A549 (cell line): Measurements from ENCODE around the gene ZNF483. TPM values are rescaled to one million over a fixed set of nuclear protein-coding genes. Genes with fewer than 3 reads are reported as not detected.

ENCODE experiments used
- ATAC-seq, 2 experiments: fragments of 200-7000 bp in 1 of 2; fragments of >200 bp in 1 of 2; cut with Nextera tagmentation in 1 of 2; cut with Tn5 transposase in 1 of 2; 3 replicates each; pipeline versions ENCODE4 v1.8.0 to v1.9.1; 2018 to 2020; ENCODE audit warnings: mild to moderate bottlenecking in 1 of 2, moderate library complexity in 1 of 2
- CTCF ChIA-PET: fragments of 300-600 bp; sonication (Branson Sonifier 250); formaldehyde crosslinking; extraction: SDS; loops from one replicate; lab custom pipeline; 2021; ENCODE audit warnings: antibody characterized with exemption, inconsistent platforms; lab: Yijun Ruan, JAX
- POLR2A ChIA-PET: fragments of 350-600 bp; formaldehyde crosslinking; extraction: SDS; loops from one replicate; lab custom pipeline; 2021; ENCODE audit warnings: antibody characterized with exemption, inconsistent platforms; lab: Yijun Ruan, JAX
- DNase-seq, 2 experiments: peaks; one replicate each; pipeline versions ENCODE4 v3.0.0 to v3.0.0-alpha.2; 2011 to 2016; ENCODE audit warnings: low read depth in 1 of 2, low spot score in 1 of 2
- FAIRE-seq: peaks from 2 replicates; lab custom pipeline; 2011; peaks lifted over from hg19 to GRCh38; lab: Jason Lieb, UNC
- H3K27ac ChIP-seq, 2 experiments: fragments of >200 bp; sonication (Bioruptor Twin); formaldehyde crosslinking; 3 replicates each; pipeline ENCODE4 v1.5.1; 2016 to 2017
- H3K4me1 ChIP-seq: fragments of >200 bp; sonication (Bioruptor Twin); formaldehyde crosslinking; 3 replicates; pipeline ENCODE4 v1.6.1; 2016
- H3K4me2 ChIP-seq: fragments of >200 bp; sonication (Bioruptor Twin); formaldehyde crosslinking; 3 replicates; pipeline ENCODE4 v1.6.1; 2016
- H3K4me3 ChIP-seq: fragments of >200 bp; sonication (Bioruptor Twin); formaldehyde crosslinking; 3 replicates; pipeline ENCODE4 v1.5.1; 2016
- H3K9me3 ChIP-seq: fragments of >200 bp; sonication (Bioruptor Twin); formaldehyde crosslinking; 3 replicates; pipeline ENCODE4 v1.6.1; 2016
- CEBPB ChIP-seq, 2 experiments: fragments of >200 bp in 1 of 2; sonication (Bioruptor Twin) in 1 of 2; formaldehyde crosslinking in 1 of 2; IDR thresholded peaks; 2 replicates each; pipeline ENCODE4 v1.6.1; 2012 to 2016
- CHD4 ChIP-seq: fragments of 200-600 bp; sonication (generic); IDR thresholded peaks from 2 replicates; pipeline ENCODE4 v1.6.1; 2016; ENCODE audit warnings: antibody characterized with exemption, mild to moderate bottlenecking, borderline replicate concordance
- EHMT2 ChIP-seq: fragments of 200-600 bp; sonication (generic); IDR thresholded peaks from 2 replicates; pipeline ENCODE4 v1.6.1; 2016; ENCODE audit warnings: antibody characterized with exemption, low read depth, mild to moderate bottlenecking, moderate library complexity
- HOXB5 ChIP-seq: fragments of 250-450 bp; sonication (Bioruptor Pico); IDR thresholded peaks from 2 replicates; pipeline ENCODE4 v1.5.0; 2020; ENCODE audit warnings: mild to moderate bottlenecking, moderate library complexity
- JUNB ChIP-seq: fragments of >200 bp; sonication (Bioruptor Twin); formaldehyde crosslinking; IDR thresholded peaks from 2 replicates; pipeline ENCODE4 v1.6.1; 2016
- MAFK ChIP-seq: fragments of 450-650 bp; IDR thresholded peaks from 2 replicates; pipeline ENCODE4 v1.6.1; 2014; ENCODE audit not compliant: partially characterized antibody
- MAZ ChIP-seq: fragments of 150-350 bp; IDR thresholded peaks from 2 replicates; pipeline ENCODE4 v1.6.1; 2014; ENCODE audit warnings: antibody characterized with exemption, low read depth, low read length, borderline replicate concordance
- NFE2L2 ChIP-seq: fragments of 150-350 bp; conservative IDR thresholded peaks from 2 replicates; pipeline ENCODE4 v1.6.1; 2014; ENCODE audit warnings: low read length
- PHF8 ChIP-seq: fragments of 200-600 bp; sonication (generic); IDR thresholded peaks from 2 replicates; pipeline ENCODE4 v1.6.1; 2016; ENCODE audit warnings: low read depth, mild to moderate bottlenecking, antibody characterized with exemption, moderate library complexity, borderline replicate concordance
- POLR2A ChIP-seq: IDR thresholded peaks from 2 replicates; pipeline ENCODE4 v1.6.1; 2012; ENCODE audit warnings: mild to moderate bottlenecking, low read length
- RFX5 ChIP-seq: fragments of 450-650 bp; IDR thresholded peaks from 2 replicates; pipeline ENCODE4 v1.7.1; 2014; ENCODE audit warnings: antibody characterized with exemption, mild to moderate bottlenecking, moderate library complexity
- SMC3 ChIP-seq: fragments of >200 bp; sonication (Bioruptor Twin); formaldehyde crosslinking; IDR thresholded peaks from 3 replicates; pipeline ENCODE4 v1.6.1; 2018; ENCODE audit warnings: inconsistent platforms
- ZFP36 ChIP-seq: fragments of 450-650 bp; IDR thresholded peaks from 2 replicates; pipeline ENCODE4 v1.6.1; 2014; ENCODE audit warnings: borderline replicate concordance; ENCODE audit not compliant: partially characterized antibody
- WGBS: methylation state at CpG from one replicate; pipeline ENCODE4 v1.1.6; 2017; ENCODE audit errors: missing lambda C conversion rate; 5-methylcytosine and 5-hydroxymethylcytosine counted together
- polyA plus RNA-seq, 4 experiments: library from polyadenylated mRNA; depleted of rRNA in 3 of 4; stranded (reverse); fragments of >200 nt; fragmentation: RNase III in 1 of 4; extraction: RNeasy Plus Mini Kit Qiagen cat#74134 plus additional on column Dnase treatment in 1 of 4; gene quantifications; 2 replicates in 3 of 4; 3 replicates in 1 of 4; pipeline ENCODE4 v1.2.3, GENCODE V29; 2011 to 2017
- TF ChIP-seq, protein P1 (sequence below): IDR thresholded peaks from 2 replicates; pipeline ENCODE4 v1.6.1; 2012
- TF ChIP-seq, protein P2 (sequence below): fragments of >200 bp; sonication (Bioruptor Twin); formaldehyde crosslinking; IDR thresholded peaks from 3 replicates; pipeline ENCODE4 v1.5.1; 2016
- TF ChIP-seq, protein P3 (sequence below): IDR thresholded peaks from 2 replicates; pipeline ENCODE4 v1.6.1; 2012
- TF ChIP-seq, protein P4 (sequence below): fragments of 250-450 bp; sonication (Bioruptor Pico); IDR thresholded peaks from 2 replicates; pipeline ENCODE4 v1.5.0; 2020; ENCODE audit warnings: low read depth, mild to moderate bottlenecking, moderate library complexity
- TF ChIP-seq, protein P5 (sequence below): fragments of 200-600 bp; sonication (generic); IDR thresholded peaks from 2 replicates; pipeline ENCODE4 v1.6.1; 2016; ENCODE audit warnings: antibody characterized with exemption, mild to moderate bottlenecking, moderate library complexity

ZNF483 gene
- polyA plus RNA-seq, 2 of the 4 experiments (the other 2 are of a cell fraction) = 1.0 to 2.8 TPM

DNA sequence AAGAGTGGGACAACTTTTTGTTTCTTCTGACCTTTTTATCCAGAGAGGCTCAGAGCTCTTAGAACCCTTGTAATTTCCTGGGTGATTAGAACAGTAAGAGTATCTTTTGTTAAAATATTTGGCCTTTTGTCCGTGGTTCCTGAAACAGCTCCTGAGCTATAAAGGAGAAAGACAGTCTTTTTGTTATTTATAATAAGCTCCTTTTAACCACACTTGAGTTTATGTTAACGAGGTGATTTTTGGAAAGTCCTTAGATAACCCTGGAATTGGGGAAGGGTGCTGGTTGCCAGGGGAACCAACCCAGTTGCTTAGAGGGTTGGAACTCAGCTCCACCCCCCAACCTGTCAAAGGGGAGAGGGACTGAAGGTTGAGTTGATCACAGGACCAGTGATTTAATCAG, 4.8 kb downstream of the ZNF483 start:
- no peak for FAIRE-seq
- no peak overlapping the region for H3K27ac ChIP-seq
- H3K4me1 ChIP-seq = peaks cover 5% of the 10 kb centered on the region; the same call in 2 of the 3 replicates
- no peak overlapping the region for H3K4me2 ChIP-seq
- TF ChIP-seq, protein P1, sequence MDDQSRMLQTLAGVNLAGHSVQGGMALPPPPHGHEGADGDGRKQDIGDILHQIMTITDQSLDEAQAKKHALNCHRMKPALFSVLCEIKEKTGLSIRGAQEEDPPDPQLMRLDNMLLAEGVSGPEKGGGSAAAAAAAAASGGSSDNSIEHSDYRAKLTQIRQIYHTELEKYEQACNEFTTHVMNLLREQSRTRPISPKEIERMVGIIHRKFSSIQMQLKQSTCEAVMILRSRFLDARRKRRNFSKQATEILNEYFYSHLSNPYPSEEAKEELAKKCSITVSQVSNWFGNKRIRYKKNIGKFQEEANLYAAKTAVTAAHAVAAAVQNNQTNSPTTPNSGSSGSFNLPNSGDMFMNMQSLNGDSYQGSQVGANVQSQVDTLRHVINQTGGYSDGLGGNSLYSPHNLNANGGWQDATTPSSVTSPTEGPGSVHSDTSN = no peak
- TF ChIP-seq, all 56 proteins: peak for 0
- Histone ChIP-seq H3K4me3 (no peak overlapping the region), H3K9me3 (peaks cover 23% of the 10 kb centered on the region)
- no peak for DNase-seq
- POLR2A ChIA-PET = no interaction called here
- 76% methylated on average over 2 of the region's 2 CpGs for WGBS
- CTCF ChIA-PET = interaction anchor here (1.0 kb wide), 1 partner anchor 69 kb away, joined by 3 read pairs; no protein-coding TSS in a partner anchor
- ATAC-seq = no peak

DNA sequence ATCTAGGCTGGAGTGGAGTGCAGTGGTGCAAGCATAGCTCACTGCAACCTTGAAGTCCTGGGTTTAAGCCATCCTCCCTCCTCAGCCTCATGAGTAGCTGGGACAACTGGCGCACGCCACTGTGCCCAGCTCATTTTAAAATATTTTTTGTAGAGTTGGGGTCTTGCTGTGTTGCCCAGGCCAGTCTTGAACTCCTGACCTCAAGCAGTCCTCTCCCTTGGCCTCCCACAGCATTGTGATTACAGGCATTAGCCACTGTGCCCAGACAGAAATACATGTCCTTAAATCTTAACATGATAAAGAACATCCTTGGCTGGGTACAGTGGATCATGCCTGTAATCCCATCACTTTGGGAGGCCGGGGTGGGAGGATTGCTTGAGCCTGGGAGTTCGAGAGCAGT, 6.7 kb downstream of the ZNF483 start:
- no peak overlapping the region for H3K4me2 ChIP-seq
- DNase-seq (no peak), ATAC-seq (no peak), FAIRE-seq (no peak)
- WGBS = 88% methylated on average over 4 of the region's 4 CpGs
- H3K9me3 ChIP-seq = peaks cover 40% of the 10 kb centered on the region
- H3K27ac ChIP-seq = no peak overlapping the region
- POLR2A ChIA-PET = no interaction called here
- TF ChIP-seq, protein P2, sequence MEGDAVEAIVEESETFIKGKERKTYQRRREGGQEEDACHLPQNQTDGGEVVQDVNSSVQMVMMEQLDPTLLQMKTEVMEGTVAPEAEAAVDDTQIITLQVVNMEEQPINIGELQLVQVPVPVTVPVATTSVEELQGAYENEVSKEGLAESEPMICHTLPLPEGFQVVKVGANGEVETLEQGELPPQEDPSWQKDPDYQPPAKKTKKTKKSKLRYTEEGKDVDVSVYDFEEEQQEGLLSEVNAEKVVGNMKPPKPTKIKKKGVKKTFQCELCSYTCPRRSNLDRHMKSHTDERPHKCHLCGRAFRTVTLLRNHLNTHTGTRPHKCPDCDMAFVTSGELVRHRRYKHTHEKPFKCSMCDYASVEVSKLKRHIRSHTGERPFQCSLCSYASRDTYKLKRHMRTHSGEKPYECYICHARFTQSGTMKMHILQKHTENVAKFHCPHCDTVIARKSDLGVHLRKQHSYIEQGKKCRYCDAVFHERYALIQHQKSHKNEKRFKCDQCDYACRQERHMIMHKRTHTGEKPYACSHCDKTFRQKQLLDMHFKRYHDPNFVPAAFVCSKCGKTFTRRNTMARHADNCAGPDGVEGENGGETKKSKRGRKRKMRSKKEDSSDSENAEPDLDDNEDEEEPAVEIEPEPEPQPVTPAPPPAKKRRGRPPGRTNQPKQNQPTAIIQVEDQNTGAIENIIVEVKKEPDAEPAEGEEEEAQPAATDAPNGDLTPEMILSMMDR = no peak
- no peak overlapping the region for H3K4me3 ChIP-seq
- CTCF ChIA-PET = no interaction called here
- H3K4me1 ChIP-seq = no peaks in the 10 kb centered on the region

DNA sequence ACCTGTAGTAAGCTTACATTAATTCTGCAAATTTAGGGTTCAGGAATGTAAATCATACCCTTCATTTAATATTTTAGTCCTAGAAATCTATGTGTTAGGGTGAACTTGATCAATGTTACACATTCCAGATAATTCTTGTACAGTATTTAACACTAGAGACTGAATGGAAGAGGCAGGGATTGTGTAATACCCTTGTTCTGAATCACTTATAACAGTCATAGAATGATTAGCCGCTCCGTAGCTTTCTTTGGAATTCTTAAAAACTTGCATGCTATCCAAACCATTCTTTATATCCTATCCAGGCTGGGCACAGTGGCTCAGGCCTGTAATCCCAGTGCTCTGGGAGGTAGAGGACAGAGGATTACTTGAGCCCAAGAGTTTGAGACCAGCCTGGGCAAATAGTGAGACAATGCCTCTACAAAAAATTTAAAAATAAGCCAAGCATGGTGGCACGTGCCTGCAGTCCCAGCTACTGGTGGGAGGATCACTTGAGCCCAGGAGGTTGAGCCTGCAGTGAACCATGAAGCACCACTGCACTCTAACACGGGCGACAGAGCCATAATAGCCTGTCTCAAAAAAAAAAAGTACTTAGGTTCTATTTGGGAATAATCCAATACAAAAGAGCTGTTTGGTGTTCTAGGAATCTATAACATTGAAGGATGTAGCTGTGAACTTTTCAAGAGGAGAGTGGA, 8.3 kb downstream of the ZNF483 start:
- Histone ChIP-seq H3K9me3 (peaks cover 55% of the 10 kb centered on the region), H3K27ac (no peak overlapping the region), H3K4me3 (no peak overlapping the region), H3K4me2 (no peak overlapping the region), H3K4me1 (no peaks in the 10 kb centered on the region)
- ChIA-PET POLR2A (no interaction called here), CTCF (interaction anchor here (0.6 to 1.0 kb wide), 3 partner anchors 9 to 119 kb away, joined by 3 to 11 read pairs (median 3); partner anchors contain the start of gene ZNF483)
- DNase-seq (no peak), FAIRE-seq (no peak), ATAC-seq (no peak)
- WGBS = 89% methylated on average over 5 of the region's 5 CpGs
- TF ChIP-seq, protein P3, sequence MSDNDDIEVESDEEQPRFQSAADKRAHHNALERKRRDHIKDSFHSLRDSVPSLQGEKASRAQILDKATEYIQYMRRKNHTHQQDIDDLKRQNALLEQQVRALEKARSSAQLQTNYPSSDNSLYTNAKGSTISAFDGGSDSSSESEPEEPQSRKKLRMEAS = no peak
- TF ChIP-seq, protein P4, sequence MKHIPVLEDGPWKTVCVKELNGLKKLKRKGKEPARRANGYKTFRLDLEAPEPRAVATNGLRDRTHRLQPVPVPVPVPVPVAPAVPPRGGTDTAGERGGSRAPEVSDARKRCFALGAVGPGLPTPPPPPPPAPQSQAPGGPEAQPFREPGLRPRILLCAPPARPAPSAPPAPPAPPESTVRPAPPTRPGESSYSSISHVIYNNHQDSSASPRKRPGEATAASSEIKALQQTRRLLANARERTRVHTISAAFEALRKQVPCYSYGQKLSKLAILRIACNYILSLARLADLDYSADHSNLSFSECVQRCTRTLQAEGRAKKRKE (CRISPR knock-in tag) = no peak
- TF ChIP-seq ZFP36 (no peak), HOXB5 (no peak), EHMT2 (no peak), POLR2A (no peak), RFX5 (no peak), SMC3 (no peak), MAFK (no peak), CEBPB (IDR thresholded peaks at IDR 0.05) (no peak), CHD4 (no peak), JUNB (no peak), NFE2L2 (no peak), MAZ (no peak), PHF8 (no peak)
- TF ChIP-seq, protein P5, sequence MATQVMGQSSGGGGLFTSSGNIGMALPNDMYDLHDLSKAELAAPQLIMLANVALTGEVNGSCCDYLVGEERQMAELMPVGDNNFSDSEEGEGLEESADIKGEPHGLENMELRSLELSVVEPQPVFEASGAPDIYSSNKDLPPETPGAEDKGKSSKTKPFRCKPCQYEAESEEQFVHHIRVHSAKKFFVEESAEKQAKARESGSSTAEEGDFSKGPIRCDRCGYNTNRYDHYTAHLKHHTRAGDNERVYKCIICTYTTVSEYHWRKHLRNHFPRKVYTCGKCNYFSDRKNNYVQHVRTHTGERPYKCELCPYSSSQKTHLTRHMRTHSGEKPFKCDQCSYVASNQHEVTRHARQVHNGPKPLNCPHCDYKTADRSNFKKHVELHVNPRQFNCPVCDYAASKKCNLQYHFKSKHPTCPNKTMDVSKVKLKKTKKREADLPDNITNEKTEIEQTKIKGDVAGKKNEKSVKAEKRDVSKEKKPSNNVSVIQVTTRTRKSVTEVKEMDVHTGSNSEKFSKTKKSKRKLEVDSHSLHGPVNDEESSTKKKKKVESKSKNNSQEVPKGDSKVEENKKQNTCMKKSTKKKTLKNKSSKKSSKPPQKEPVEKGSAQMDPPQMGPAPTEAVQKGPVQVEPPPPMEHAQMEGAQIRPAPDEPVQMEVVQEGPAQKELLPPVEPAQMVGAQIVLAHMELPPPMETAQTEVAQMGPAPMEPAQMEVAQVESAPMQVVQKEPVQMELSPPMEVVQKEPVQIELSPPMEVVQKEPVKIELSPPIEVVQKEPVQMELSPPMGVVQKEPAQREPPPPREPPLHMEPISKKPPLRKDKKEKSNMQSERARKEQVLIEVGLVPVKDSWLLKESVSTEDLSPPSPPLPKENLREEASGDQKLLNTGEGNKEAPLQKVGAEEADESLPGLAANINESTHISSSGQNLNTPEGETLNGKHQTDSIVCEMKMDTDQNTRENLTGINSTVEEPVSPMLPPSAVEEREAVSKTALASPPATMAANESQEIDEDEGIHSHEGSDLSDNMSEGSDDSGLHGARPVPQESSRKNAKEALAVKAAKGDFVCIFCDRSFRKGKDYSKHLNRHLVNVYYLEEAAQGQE = no peak
- TF ChIP-seq, protein P2 = no peak
- TF ChIP-seq, all 56 proteins: peak for 0
